Measurements from ENCODE around the gene TTLL7. TPM values are rescaled to one million over a fixed set of nuclear protein-coding genes. Genes with fewer than 3 reads are reported as not detected.
"Not testable (repeated sequence)": the region's sequence is repeated elsewhere in the genome, so short reads cannot be mapped to it uniquely, and the experiment has no call there.

Gene TTLL7
- polyA plus RNA-seq, 1 donor (not counting 4 experiments of a cell fraction or from before 2014, with no cell fraction given): 8.1 TPM

GRCh38 chr1:83917959-83918358, 81.0 kb downstream of the TTLL7 start:
- no peaks in the 10 kb centered on the region for H3K36me3 ChIP-seq (ENCODE audit: control insufficient read depth in 2 of 2, extremely low read depth in 1 of 2, insufficient read depth in 2 of 2, low read length in 2 of 2)
- no peaks in the 10 kb centered on the region for H3K4me1 ChIP-seq (ENCODE audit: control insufficient read depth, extremely low read depth, insufficient read depth, low read length)
- DNase-seq (ENCODE audit: low read depth, low spot score): no peak
- no peak for FAIRE-seq
- no peaks in the 10 kb centered on the region for H3K27me3 ChIP-seq (ENCODE audit: control insufficient read depth, extremely low read depth, insufficient read depth, low read length)
- H3K27ac ChIP-seq (ENCODE audit: control insufficient read depth, insufficient read depth, low read length): no peak overlapping the region
- TF ChIP-seq EZH2 (IDR thresholded peaks at IDR 0.05; ENCODE audit: low read length): no peak
- no peak for TF ChIP-seq CTCF (optimal IDR thresholded peaks at IDR 0.05 in 1 of 3, IDR thresholded peaks at IDR 0.05 in 1 of 3, conservative IDR thresholded peaks at IDR 0.05 in 1 of 3; ENCODE audit: extremely low read depth in 1 of 3, insufficient read depth in 2 of 3, low read length in 3 of 3)
- no peaks in the 10 kb centered on the region for H3K9me1 ChIP-seq (ENCODE audit: control insufficient read depth, extremely low read depth, insufficient read depth, low read length)
- no peak overlapping the region for H3K4me2 ChIP-seq (ENCODE audit: control insufficient read depth, extremely low read depth, insufficient read depth, low read depth, low read length)
- H3K4me3 ChIP-seq (ENCODE audit: control insufficient read depth in 2 of 3, extremely low read depth in 1 of 3, insufficient read depth in 2 of 3, low read depth in 1 of 3, low read length in 3 of 3): no peak overlapping the region
- H2AFZ ChIP-seq (ENCODE audit: control insufficient read depth, low read length): no peak overlapping the region
- H3K9me3 ChIP-seq (ENCODE audit: control insufficient read depth, low read depth, low read length): no peaks in the 10 kb centered on the region
- H3K79me2 ChIP-seq (ENCODE audit: control insufficient read depth, insufficient read depth, low read length): no peaks in the 10 kb centered on the region
- H4K20me1 ChIP-seq (ENCODE audit: control insufficient read depth, extremely low read depth, insufficient read depth, low read length): no peaks in the 10 kb centered on the region
- H3K9ac ChIP-seq (ENCODE audit: control insufficient read depth, extremely low read depth, insufficient read depth, low read length): no peak overlapping the region
- dilution Hi-C loops (cut with MboI; ENCODE audit: extremely low pct_ligation_motif_present, low sequenced_read_pairs): no loop called here

- H3K9me1 ChIP-seq (ENCODE audit: control insufficient read depth, extremely low read depth, insufficient read depth, low read length); FAIRE-seq; H2AFZ ChIP-seq (ENCODE audit: control insufficient read depth, low read length); H3K27me3 ChIP-seq (ENCODE audit: control insufficient read depth, extremely low read depth, insufficient read depth, low read length); DNase-seq (ENCODE audit: low read depth, low spot score); H3K27ac ChIP-seq (ENCODE audit: control insufficient read depth, insufficient read depth, low read length); H3K4me2 ChIP-seq (ENCODE audit: control insufficient read depth, extremely low read depth, insufficient read depth, low read depth, low read length); H3K36me3 ChIP-seq (ENCODE audit: control insufficient read depth in 2 of 2, extremely low read depth in 1 of 2, insufficient read depth in 2 of 2, low read length in 2 of 2); dilution Hi-C loops (cut with MboI; ENCODE audit: extremely low pct_ligation_motif_present, low sequenced_read_pairs); H3K4me1 ChIP-seq (ENCODE audit: control insufficient read depth, extremely low read depth, insufficient read depth, low read length); H3K9me3 ChIP-seq (ENCODE audit: control insufficient read depth, low read depth, low read length); H3K4me3 ChIP-seq (ENCODE audit: control insufficient read depth in 2 of 3, extremely low read depth in 1 of 3, insufficient read depth in 2 of 3, low read depth in 1 of 3, low read length in 3 of 3); H4K20me1 ChIP-seq (ENCODE audit: control insufficient read depth, extremely low read depth, insufficient read depth, low read length); H3K79me2 ChIP-seq (ENCODE audit: control insufficient read depth, insufficient read depth, low read length); H3K9ac ChIP-seq (ENCODE audit: control insufficient read depth, extremely low read depth, insufficient read depth, low read length): not testable (repeated sequence)
Measured at GRCh38 chr1:83916094-83916493, 82.8 kb downstream of the TTLL7 start.

- DNase-seq (ENCODE audit: low read depth, low spot score): no peak
- H3K27me3 ChIP-seq (ENCODE audit: control insufficient read depth, extremely low read depth, insufficient read depth, low read length): no peaks in the 10 kb centered on the region
- H3K36me3 ChIP-seq (ENCODE audit: control insufficient read depth in 2 of 2, extremely low read depth in 1 of 2, insufficient read depth in 2 of 2, low read length in 2 of 2): no peaks in the 10 kb centered on the region
- H3K4me1 ChIP-seq (ENCODE audit: control insufficient read depth, extremely low read depth, insufficient read depth, low read length): no peaks in the 10 kb centered on the region
- dilution Hi-C loops (cut with MboI; ENCODE audit: extremely low pct_ligation_motif_present, low sequenced_read_pairs): no loop called here
- H3K4me3 ChIP-seq (ENCODE audit: control insufficient read depth in 2 of 3, extremely low read depth in 1 of 3, insufficient read depth in 2 of 3, low read depth in 1 of 3, low read length in 3 of 3): no peak overlapping the region
- H3K27ac ChIP-seq (ENCODE audit: control insufficient read depth, insufficient read depth, low read length): no peak overlapping the region
- H4K20me1 ChIP-seq (ENCODE audit: control insufficient read depth, extremely low read depth, insufficient read depth, low read length): no peaks in the 10 kb centered on the region
- H3K9me3 ChIP-seq (ENCODE audit: control insufficient read depth, low read depth, low read length): no peaks in the 10 kb centered on the region
- no peaks in the 10 kb centered on the region for H3K79me2 ChIP-seq (ENCODE audit: control insufficient read depth, insufficient read depth, low read length)
- FAIRE-seq: no peak
- H3K9ac ChIP-seq (ENCODE audit: control insufficient read depth, extremely low read depth, insufficient read depth, low read length): no peak overlapping the region
- H3K9me1 ChIP-seq (ENCODE audit: control insufficient read depth, extremely low read depth, insufficient read depth, low read length): no peaks in the 10 kb centered on the region
- H3K4me2 ChIP-seq (ENCODE audit: control insufficient read depth, extremely low read depth, insufficient read depth, low read depth, low read length): no peak overlapping the region
- TF ChIP-seq CTCF (optimal IDR thresholded peaks at IDR 0.05 in 1 of 3, IDR thresholded peaks at IDR 0.05 in 1 of 3, conservative IDR thresholded peaks at IDR 0.05 in 1 of 3; ENCODE audit: extremely low read depth in 1 of 3, insufficient read depth in 2 of 3, low read length in 3 of 3): no peak
- no peak for TF ChIP-seq EZH2 (IDR thresholded peaks at IDR 0.05; ENCODE audit: low read length)
- H2AFZ ChIP-seq (ENCODE audit: control insufficient read depth, low read length): no peak overlapping the region
Measured at GRCh38 chr1:83912876-83913275, 86.1 kb downstream of the TTLL7 start.
